ENCODE measurements around the gene C2CD2. TPM values are rescaled to one million over a fixed set of nuclear protein-coding genes. Genes with fewer than 3 reads are reported as not detected.

C2CD2 gene
- total RNA-seq, 3 donors from 2014 or later: 37.0 to 73.8 (median 41.6) TPM

GRCh38 chr21:41957991-41958766, 4.4 kb upstream of the C2CD2 start:
- peak overlapping the region in 1 of 3 donors; percentile 39 for H3K4me3 ChIP-seq
- DNase-seq (ENCODE audit: low spot score in 2 of 2): peak; percentile 44 to 58
- H3K9me3 ChIP-seq: no peaks in the 10 kb centered on the region
- no peaks in the 10 kb centered on the region for H3K27me3 ChIP-seq
- peak overlapping the region; percentile 60 to 62 for H3K27ac ChIP-seq
- H3K4me1 ChIP-seq: peaks cover 6 to 16% of the 10 kb centered on the region in 2 donors
- no peaks in the 10 kb centered on the region for H3K36me3 ChIP-seq
- peak; percentile 25 to 46 (median 35) for TF ChIP-seq CTCF (IDR thresholded peaks at IDR 0.05)
- TF ChIP-seq POLR2A (IDR thresholded peaks at IDR 0.05): no peak
- peak in 1 of 3 donors; percentile 17 for TF ChIP-seq POLR2AphosphoS5 (IDR thresholded peaks at IDR 0.05)
- intact Hi-C loops (cut with DNase I; ENCODE audit: low total_unique reads): no loop called here

- Histone ChIP-seq H3K36me3 (no peaks in the 10 kb centered on the region), H3K27me3 (no peaks in the 10 kb centered on the region), H3K4me3 (no peak overlapping the region), H3K9me3 (no peaks in the 10 kb centered on the region), H3K27ac (peak overlapping the region; percentile 60 to 62), H3K4me1 (peaks cover 6 to 16% of the 10 kb centered on the region in 2 donors)
- intact Hi-C loops (cut with DNase I; ENCODE audit: low total_unique reads): no loop called here
- TF ChIP-seq CTCF (IDR thresholded peaks at IDR 0.05) (no peak), POLR2A (IDR thresholded peaks at IDR 0.05) (no peak), POLR2AphosphoS5 (IDR thresholded peaks at IDR 0.05) (no peak)
- DNase-seq (ENCODE audit: low spot score in 2 of 2): peak in 1 of 2 donors; percentile 34
Measured at GRCh38 chr21:41956926-41957729, 3.3 kb upstream of the C2CD2 start.

- no peaks in the 10 kb centered on the region for H3K9me3 ChIP-seq
- intact Hi-C loops (cut with DNase I; ENCODE audit: low total_unique reads): no loop called here
- H3K4me1 ChIP-seq: peaks cover 6 to 16% of the 10 kb centered on the region in 2 donors
- TF ChIP-seq POLR2A (IDR thresholded peaks at IDR 0.05) (no peak), POLR2AphosphoS5 (IDR thresholded peaks at IDR 0.05) (no peak), CTCF (IDR thresholded peaks at IDR 0.05) (no peak)
- peak overlapping the region in 1 of 2 donors; percentile 60 for H3K27ac ChIP-seq
- no peak for DNase-seq (ENCODE audit: low spot score in 2 of 2)
- no peaks in the 10 kb centered on the region for H3K36me3 ChIP-seq
- H3K27me3 ChIP-seq: no peaks in the 10 kb centered on the region
- H3K4me3 ChIP-seq: no peak overlapping the region
Measured at GRCh38 chr21:41955516-41955915, 1.7 kb upstream of the C2CD2 start.

- Histone ChIP-seq H3K36me3 (no peaks in the 10 kb centered on the region), H3K27ac (peak overlapping the region; percentile 60 to 87), H3K27me3 (no peaks in the 10 kb centered on the region), H3K4me3 (no peak overlapping the region), H3K4me1 (peaks cover 6 to 16% of the 10 kb centered on the region in 2 donors), H3K9me3 (no peaks in the 10 kb centered on the region)
- TF ChIP-seq CTCF (IDR thresholded peaks at IDR 0.05) (no peak), POLR2A (IDR thresholded peaks at IDR 0.05) (no peak), POLR2AphosphoS5 (IDR thresholded peaks at IDR 0.05) (no peak)
- DNase-seq (ENCODE audit: low spot score in 2 of 2): no peak
- intact Hi-C loops (cut with DNase I; ENCODE audit: low total_unique reads): no loop called here
Measured at GRCh38 chr21:41954654-41955499, 1.1 kb upstream of the C2CD2 start.

Data from breast epithelium (tissue), 4 donors.